OCI-M2 (cell line): Measurements from ENCODE around the gene PIP4K2A.
"Not testable (repeated sequence)": the region's sequence is repeated elsewhere in the genome, so short reads cannot be mapped to it uniquely, and the experiment has no call there.

ENCODE experiments used
- DNase-seq: peaks from one replicate; lab custom pipeline; 2025; ENCODE audit not compliant: unreplicated experiment; lab: John Stamatoyannopoulos, UW

Gene PIP4K2A

DNA sequence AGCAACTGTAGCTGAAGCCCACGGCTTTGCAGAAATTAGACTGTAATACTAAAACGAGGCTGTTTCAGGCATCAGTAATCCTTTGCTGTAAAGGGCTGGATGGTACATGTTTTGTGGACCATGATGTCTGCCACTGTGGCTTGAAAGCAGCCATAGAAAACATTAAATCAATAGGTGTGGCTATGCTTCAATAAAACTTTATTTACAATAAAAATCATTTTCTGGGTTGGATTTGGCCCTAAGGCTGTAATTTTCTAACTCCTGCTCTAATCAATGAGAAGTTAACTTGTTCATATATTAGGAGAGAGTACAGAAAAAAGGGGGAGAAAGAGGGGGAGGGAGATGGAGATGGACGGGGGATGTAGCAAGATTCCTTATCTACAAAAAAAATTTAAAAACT lies 183.4 kb downstream of the PIP4K2A start:
- DNase-seq = no peak

DNA sequence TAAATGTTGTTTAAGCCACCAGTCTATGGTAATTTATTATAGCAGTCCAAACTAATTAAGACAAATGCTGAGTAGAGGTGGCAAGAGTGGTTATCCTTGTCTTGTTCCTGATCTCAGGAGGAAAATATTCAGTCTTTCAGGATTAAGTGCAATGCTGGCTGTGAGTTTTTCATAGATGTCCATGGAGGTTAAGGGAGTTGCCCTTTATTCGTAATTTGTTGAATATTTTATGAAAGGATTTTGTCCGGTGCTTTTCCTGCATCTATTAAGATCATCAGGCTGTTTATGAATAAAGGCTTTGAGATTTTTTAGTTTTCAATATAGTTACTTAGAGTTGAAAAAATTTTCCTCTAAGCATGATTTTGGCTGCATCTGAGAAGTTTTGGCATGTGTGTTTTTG lies 186.9 kb downstream of the PIP4K2A start:
- DNase-seq = no peak

DNA sequence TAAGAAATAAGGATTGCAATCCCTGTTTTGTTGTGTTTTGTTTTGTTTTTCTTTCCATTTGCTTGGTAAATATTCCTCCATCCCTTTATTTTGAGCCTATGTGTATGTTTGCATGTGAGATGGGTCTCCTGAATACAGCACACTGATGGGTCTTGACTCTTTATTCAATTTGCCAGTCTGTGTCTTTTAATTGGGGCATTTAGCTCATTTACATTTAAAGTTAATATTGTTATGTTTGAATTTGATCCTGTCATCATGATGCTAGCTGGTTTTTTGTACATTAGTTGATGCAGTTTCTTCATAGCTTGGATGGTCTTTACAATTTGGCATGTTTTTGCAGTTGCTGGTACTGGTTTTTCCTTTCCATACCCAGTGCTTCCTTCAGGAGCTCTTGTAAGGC lies 190.0 kb downstream of the PIP4K2A start:
- DNase-seq = not testable (repeated sequence)

DNA sequence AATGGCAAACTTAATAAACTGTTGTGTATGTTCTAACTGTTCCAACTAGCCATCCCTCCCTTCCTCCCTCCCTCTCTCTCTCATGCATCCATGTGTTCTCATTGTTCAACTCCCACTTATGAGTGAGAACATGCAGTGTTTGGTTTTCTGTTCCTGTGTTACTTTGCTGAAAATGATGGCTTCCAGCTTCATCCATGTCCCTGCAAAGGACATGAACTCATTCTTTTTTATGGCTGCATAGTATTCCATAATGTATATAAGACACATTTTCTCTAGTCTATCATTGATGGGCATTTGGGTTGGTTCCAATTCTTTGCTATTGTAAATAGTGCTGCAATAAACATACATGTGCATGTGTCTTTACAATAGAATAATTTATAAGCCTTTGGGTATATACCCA lies 193.7 kb downstream of the PIP4K2A start:
- DNase-seq = not testable (repeated sequence)

DNA sequence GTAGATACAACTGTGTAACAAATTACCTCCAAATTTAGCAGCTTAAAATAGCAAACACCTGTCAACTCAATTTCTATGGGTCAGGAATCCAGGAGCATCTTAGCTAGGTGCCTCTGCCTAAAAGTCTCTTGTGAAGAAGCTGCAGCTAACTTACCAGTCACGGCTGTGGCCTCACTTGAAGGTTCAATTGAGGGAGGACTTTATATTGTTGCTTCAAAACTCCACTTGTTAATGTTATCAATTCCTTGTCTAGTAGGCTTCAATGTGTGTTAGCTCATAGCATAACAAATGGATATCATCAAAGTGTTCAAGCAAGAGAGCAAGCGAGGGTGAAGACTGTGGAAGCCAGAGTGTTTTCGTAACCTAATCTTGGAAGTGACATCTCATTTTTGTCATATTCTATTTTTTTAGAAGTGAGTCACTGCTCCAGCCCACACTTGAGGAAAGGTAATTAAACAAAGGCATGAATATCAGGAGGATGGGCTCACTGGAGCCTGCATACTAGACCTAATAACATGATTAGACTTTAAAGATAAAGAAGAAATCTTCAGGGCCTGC lies 196.1 kb downstream of the PIP4K2A start:
- DNase-seq = no peak

DNA sequence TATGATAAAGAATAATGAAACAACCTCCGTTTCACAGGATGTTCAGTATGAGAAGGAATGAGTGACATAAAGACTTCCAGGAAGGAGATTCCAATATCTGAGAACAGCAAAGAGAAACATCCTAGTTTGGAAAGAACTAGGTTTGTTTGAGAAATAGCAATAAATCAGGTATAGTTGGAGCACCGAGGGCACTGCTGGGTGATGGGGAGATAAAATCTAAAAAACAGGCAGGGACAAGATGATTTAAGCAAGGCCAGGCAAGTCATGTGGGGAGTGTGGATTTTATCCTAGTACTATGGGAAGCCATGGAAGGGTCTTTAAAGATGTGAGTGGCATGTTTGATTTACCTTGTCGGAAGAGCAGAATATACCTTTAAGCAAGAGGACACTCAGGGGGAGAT lies 199.4 kb downstream of the PIP4K2A start:
- no peak for DNase-seq

DNA sequence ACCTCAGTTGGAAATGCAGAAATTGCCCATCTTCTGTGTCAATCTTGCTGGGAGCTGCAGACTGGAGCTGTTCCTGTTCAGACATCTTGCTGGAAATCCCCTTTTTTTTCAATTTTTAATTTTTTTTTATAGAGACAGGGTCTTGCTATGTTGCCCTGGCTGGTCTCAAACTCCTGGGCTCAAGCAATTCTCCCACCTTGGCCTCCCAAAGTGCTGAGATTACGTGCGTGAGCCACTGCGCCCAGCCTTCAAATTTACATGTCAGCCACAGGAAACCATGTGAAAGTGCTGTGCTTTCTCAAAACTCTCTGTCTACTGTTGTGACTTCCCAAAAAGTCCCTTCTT lies 200.0 kb downstream of the PIP4K2A start:
- DNase-seq = not testable (repeated sequence)

DNA sequence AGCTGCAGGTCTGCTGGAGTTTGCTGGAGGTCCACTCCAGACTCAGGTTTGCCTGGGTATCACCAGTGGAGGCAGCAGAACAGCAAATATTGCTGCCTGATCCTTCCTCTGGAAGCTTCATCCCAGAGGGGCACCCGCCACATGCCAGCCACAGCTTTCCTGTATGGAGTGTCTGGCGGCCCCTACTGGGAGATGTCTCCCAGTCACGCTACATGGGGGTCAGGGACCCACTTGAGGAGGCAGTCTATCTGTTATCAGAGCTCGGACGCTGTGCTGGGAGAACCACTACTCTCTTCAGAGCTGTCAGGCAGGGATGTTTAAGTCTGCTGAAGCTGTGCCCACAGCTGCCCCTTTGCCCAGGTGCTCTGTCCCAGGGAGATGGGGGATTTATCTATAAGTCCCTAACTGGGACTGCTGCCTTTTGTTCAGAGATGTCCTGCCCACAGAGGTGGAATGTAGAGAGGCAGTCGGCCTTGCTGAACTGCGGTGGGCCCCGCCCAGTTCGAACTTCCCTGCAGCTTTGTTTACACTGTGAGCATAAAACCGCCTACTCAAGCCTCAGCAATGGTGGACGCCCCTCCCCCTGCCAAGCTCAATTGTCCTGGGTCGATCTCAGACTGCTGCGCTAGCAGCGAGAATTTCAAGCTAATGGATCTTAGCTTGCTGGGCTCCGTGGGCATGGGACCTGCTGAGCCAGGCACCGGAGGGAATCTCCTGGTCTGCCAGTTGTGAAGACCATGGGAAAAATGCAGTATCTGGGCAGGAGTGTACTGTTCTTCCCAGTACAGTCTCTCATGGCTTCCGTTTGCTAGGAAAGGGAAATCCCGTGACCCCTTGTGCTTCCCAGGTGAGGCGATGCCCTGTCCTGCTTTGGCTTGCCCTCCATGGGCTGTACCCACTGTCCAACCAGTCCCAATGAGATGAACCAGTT lies 200.6 kb downstream of the PIP4K2A start:
- DNase-seq = not testable (repeated sequence)

DNA sequence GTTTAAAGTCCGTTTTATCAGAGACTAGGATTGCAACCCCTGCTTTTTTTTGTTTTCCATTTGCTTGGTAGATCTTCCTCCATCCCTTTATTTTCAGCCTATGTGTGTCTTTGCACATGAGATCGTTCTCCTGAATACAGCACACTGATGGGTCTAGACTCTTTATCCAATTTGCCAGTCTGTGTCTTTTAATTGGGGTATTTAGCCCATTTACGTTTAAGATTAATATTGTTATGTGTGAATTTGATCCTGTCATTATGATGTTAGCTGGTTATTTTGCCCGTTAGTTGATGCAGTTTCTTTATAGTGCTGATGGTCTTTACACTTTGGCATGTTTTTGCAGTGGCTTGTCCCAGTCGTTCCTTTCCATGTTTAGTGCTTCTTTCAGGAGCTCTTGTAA lies 202.4 kb downstream of the PIP4K2A start:
- DNase-seq = not testable (repeated sequence)

DNA sequence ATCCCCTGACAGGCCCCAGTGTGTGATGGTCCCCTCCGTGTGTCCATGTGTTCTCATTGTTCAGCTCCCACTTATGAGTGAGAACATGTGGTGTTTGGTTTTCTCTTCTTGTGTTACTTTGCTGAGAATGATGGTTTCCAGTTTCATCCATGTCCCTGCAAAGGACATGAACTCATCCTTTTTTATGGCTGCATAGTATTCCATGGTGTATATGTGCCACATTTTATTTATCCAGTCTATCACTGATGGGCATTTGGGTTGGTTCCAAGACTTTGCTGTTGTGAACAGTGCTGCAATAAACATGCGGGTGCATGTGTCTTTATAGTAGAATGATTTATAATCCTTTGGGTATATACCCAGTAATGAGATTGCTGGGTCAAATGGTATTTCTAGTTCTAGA lies 206.2 kb downstream of the PIP4K2A start:
- not testable (repeated sequence) for DNase-seq

DNA sequence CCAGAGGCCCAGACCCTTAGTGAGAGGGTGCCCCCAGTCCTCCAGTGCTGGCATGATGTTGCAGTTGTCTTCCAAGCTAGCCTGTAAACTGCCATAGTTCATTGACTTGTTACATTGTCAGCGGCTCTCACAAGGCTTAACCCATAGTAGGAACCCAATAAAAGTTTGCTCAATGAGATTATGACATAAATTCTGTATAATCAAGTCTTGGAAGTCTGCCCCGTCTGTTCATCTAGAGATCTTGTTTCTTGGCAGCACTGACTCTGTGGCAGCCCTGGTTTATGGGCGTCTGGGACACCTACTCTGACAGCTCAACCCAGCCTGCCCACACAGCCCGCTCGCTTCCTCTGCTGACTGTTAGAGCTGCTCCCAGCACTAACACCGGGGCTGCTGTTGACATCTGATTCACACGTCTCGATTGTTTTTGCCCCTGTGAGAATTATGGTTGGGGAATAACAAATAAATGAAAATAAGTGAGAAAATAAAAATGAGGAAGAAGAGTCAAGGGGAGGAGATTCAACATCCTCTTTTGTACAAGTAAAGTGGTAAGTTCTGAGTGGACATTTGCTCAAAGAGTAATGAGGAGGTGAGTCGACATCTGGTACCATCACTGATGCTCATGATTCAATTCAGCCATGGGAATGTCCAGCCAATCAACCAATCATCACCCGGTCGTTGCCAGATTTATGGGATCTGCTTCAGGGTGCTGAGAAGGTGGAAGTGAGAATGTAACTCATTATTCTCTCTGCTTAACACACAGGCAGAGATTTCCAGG lies 208.3 kb downstream of the PIP4K2A start:
- no peak for DNase-seq

DNA sequence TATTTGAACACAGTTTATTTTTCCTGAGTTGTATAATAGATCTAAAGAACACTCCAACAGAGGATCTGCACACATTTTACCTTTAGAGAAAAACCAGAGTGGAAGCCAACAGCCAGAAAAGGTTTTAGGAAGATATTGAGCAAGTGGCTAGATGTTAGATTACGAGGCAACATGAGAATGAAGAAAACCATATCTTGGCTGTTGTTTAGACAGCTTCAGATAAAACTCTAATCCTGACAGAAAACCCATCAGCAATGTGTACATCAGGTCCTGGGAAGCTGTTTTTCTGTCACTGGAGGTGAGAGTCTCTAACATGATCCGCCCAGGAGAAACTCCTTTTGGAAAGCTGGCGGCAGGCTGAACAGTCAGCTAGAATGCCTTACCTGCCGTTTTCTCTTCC lies 209.6 kb downstream of the PIP4K2A start:
- no peak for DNase-seq

DNA sequence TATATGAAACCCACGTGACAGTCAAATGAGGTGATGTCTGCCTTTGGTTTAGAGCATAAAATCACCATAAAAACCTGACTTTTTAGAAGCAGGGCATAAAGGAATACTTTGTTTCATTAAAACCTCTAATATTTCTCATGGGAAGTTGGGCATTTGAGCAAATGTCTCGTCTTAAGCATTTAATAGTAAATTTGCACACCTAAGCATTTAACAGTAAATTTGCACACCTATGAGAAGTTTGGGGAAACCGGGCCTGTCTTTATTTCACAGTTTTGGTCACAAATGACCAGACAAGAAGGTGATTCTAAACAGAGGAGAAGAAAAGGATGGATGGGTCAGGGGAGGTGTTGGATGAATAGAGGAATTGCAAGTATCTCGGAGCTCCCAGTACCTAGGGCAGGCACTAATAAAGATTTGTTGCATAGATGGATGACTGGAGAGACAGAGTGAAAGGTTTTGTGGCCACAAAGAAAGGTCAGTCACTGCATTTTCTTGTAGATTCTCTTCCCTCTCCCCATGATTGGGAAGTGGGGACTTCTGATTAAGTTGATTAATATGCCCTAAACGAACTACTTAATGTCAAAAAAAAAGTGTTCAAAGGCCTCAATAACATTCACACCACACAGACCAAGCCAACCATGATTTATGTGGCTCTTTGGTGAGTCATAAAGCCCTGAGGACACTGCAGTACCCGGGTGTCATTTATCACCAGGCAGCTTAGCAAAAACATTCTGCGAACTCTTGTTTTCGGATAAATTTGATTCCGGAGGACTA lies 210.9 kb downstream of the PIP4K2A start:
- DNase-seq = no peak

DNA sequence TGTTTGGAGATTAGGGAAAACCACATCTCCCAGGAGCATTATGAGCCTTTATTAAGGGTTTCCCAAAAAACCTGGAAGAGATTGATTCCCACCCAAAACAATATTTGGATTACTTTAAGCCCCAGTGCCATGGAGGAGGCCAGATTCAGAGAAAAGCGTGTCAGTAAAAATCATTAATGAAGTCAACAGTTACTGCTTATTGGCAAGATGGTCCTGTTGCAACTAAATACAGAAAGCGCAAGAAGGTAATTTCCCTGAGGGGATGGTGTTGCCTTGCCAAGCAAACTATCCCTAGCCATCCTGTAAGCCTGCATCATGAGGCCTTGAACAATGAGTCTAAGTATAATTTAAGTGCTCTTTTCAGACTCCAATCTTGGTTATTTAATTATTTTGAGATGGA lies 212.5 kb downstream of the PIP4K2A start:
- DNase-seq = no peak

DNA sequence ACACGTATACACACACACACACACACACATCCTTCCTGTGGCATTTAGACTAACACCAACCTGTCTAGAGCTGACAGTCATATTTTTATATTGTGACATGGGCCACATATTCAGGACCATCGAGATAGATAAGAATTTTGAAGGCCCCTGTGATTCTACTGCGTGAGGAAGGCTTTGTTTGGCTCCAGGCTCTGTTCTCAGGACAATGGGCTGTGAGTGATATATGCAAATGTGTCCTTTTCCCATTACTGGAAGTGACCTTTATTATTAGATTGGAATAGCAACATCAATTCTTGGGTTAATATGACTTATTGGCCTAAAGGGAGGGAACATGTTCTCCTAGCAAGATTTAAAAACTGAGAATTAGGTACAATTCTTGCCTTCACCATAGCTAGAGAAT lies 213.0 kb downstream of the PIP4K2A start:
- no peak for DNase-seq

DNA sequence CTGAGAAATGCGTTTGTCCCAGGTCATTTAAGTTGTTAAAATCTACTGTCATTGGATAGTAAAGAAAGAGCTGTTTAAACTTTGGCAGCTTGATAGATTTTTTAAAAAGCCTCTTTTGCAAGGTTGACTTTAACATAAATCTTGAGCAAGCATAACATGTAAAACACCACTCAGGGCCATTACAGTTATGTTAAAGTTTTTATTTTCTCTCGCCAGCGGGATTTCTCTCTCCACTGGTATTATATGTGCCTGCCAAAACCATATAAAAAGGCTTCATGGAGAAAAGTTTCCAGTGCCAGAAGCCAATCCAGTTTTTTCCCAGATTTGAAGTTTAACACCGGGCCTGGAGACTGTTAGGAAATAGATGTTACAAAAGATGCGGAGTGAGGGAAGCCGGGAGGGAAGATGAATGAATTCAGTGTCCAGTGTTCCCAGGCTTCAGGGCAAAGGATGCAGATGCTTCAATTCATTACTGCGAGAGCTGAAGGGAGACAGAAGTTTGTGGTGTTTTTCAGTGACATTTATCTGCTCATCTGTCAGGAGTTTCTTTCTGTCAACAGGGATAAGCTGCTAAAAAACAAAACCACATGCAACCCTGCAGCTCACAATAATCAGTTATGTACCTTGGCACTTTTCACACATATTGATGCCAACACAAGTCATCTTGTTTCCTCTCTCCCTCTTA lies 213.6 kb downstream of the PIP4K2A start:
- DNase-seq = no peak

DNA sequence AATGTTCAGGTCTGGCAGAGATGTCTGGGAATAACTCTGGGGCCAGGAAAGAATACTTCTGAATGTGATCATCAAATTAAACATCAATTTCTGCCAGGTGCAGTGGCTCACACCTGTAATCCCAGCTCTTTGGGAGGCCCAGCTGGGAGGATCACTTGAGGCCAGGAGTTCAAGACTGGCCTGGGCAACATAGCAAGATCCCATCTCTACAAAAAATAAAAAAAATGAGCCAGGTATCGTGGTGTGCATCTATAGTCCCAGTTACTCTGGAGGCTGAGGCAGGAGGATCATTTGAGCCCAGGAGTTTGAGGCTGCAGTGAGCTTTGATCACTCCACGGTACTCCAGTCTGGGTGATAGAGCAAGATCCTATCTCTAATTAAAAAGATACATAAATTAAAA lies 214.4 kb downstream of the PIP4K2A start:
- not testable (repeated sequence) for DNase-seq

DNA sequence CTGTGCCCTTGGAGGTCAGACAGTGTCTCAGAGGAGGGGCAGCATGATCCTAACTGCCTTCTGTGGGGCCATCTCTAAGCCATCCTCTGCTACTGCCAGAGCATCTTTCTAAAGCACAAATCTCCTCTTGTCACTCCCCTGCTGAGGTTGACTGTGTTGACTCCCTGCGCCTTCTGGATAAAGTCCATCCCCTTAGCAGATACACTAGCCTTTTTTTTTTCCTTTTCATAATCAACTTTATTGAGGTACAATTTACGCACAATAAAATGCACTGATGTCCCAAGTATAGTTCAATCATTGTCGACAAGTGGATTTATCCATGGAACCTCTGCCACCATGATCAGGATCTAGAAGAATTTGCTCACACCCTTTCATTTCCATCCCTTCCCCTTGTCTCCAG lies 219.0 kb downstream of the PIP4K2A start:
- DNase-seq = no peak

DNA sequence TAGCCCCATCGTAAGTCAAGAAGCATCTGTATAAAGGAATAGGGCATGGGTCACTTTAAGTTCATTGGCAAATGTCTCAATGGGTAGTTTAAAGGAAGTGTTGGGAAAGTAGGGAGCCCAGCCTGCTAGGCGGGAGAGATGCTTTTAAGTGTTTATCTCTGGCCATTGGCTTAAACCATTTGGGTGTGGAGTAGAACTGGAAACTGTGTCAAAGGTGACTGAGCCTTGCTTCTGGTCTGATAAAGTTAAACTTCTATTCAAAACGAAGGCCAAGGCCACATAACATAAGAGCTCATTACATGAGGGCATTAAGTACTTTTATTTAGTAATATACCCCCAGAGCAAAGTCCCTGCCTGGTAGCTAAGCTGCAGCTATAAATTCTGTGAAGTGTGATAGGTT lies 220.4 kb downstream of the PIP4K2A start:
- DNase-seq = no peak

DNA sequence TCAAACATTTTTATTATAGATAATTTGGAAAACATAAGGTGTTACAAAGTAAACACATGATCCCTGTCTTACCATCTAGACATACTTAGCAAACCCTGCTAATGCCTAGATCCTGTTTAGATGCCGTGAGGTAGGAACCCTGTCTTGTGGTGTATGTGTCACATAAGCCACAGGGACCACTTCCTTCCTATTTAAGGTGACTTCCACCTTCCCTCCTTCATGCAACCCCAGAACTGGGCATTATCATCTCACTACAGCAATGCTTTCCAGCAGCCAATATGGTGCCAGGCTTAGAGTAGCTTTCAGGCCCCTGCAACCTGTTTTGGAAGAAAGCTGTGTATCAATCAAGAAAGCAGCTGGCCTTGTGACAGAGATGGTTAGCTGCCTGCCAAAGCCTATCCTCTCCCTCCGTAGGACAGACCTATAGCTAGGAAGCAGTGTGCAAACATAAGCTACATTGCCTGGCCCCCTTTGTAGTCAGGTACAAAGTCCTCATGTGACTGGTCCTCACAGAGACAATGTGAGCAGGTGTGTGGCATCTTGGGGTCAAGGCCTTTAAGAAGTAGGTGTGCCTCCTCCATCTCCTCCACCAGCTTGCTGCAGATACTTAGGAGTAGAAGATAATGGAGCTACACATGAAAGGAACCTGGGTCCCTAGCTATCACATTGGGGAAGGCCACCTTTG lies 222.3 kb downstream of the PIP4K2A start:
- DNase-seq = no peak
